Neural crest cell (in vitro differentiated cells): ENCODE data around the gene ZNF804B. TPM values are rescaled to one million over a fixed set of nuclear protein-coding genes. Genes with fewer than 3 reads are reported as not detected.
"Not testable (repeated sequence)": the region's sequence is repeated elsewhere in the genome, so short reads cannot be mapped to it uniquely, and the experiment has no call there.

ENCODE experiments used
- DNase-seq: peaks from one replicate; pipeline ENCODE4 v3.0.0; 2021; ENCODE audit warnings: low read depth, mixed read lengths, low spot score
- H3K27ac Mint-ChIP-seq: one replicate; pipeline ENCODE4 v1.8.0; 2021; ENCODE audit warnings: mild to moderate bottlenecking, mixed read lengths; ENCODE audit not compliant: unreplicated experiment
- H3K27me3 Mint-ChIP-seq: 2 replicates; pipeline ENCODE4 v1.8.0; 2021; ENCODE audit warnings: low read depth, mild to moderate bottlenecking, mixed read lengths
- H3K36me3 Mint-ChIP-seq: 2 replicates; pipeline ENCODE4 v1.8.0; 2021; ENCODE audit warnings: low read depth, mild to moderate bottlenecking, mixed read lengths
- H3K4me1 Mint-ChIP-seq: 2 replicates; pipeline ENCODE4 v1.8.0; 2021; ENCODE audit warnings: mixed read lengths
- H3K4me3 Mint-ChIP-seq: one replicate; pipeline ENCODE4 v1.8.0; 2021; ENCODE audit warnings: mild to moderate bottlenecking, mixed read lengths
- H3K9me3 Mint-ChIP-seq: 2 replicates; pipeline ENCODE4 v1.8.0; 2021; ENCODE audit warnings: mixed read lengths
- total RNA-seq: library from RNA; stranded (reverse); gene quantifications from 2 replicates; pipeline ENCODE4 v1.2.1, GENCODE V29; 2021
- TF ChIP-seq, protein P1 (sequence below): fragments of 200-600 bp; sonication (generic); conservative IDR thresholded peaks from 2 replicates; pipeline ENCODE4 v1.5.0; 2021; ENCODE audit warnings: antibody characterized with exemption, mild to moderate bottlenecking

The ZNF804B gene
- total RNA-seq, 1 donor from 2014 or later: not detected

DNA sequence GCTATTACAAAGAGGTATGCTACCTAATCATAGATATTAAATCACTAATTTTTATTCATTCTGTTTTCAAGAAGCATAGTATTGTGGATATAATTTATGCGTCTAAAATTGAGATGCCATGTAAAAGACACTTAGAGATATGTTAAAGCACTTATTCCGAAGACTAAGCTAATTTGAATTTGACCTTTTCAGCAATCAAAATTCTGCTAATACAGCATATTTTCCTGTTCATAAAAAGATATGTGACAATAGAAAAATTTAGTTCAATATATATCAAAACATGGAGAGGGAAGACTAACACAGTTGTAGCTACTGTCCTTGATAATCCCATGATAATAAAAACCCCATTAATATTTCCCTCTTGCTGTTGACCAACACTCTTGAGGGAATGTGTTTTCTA is 422.6 kb downstream of the ZNF804B start:
- H3K36me3 Mint-ChIP-seq: no peaks in the 10 kb centered on the region
- H3K4me1 Mint-ChIP-seq: no peaks in the 10 kb centered on the region
- no peak for DNase-seq
- TF ChIP-seq, protein P1, sequence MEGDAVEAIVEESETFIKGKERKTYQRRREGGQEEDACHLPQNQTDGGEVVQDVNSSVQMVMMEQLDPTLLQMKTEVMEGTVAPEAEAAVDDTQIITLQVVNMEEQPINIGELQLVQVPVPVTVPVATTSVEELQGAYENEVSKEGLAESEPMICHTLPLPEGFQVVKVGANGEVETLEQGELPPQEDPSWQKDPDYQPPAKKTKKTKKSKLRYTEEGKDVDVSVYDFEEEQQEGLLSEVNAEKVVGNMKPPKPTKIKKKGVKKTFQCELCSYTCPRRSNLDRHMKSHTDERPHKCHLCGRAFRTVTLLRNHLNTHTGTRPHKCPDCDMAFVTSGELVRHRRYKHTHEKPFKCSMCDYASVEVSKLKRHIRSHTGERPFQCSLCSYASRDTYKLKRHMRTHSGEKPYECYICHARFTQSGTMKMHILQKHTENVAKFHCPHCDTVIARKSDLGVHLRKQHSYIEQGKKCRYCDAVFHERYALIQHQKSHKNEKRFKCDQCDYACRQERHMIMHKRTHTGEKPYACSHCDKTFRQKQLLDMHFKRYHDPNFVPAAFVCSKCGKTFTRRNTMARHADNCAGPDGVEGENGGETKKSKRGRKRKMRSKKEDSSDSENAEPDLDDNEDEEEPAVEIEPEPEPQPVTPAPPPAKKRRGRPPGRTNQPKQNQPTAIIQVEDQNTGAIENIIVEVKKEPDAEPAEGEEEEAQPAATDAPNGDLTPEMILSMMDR: no peak
- H3K9me3 Mint-ChIP-seq: peaks cover 4% of the 10 kb centered on the region
- no peaks in the 10 kb centered on the region for H3K27me3 Mint-ChIP-seq
- no peak overlapping the region for H3K4me3 Mint-ChIP-seq
- no peak overlapping the region for H3K27ac Mint-ChIP-seq

DNA sequence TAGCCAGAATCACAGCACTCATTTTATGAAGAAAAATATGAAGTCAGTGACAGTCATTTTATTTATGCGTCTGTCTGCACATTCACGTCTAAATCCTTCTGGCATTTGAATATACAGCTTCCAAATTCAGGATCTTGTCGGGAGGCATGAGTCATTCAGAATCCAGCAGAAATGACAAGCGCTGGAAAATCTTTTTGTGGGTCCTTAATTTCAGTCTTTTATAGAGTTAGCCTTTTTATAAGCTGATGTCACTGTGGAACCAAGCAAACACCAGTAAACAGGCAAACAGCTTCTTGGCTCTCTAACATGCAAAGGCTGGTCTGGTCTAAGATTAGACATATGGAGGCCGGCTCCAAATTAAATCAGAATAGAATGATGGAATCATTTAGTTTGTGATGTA is 424.2 kb downstream of the ZNF804B start:
- Mint-ChIP-seq H3K27me3 (no peaks in the 10 kb centered on the region), H3K36me3 (no peaks in the 10 kb centered on the region), H3K4me1 (no peaks in the 10 kb centered on the region), H3K27ac (no peak overlapping the region), H3K9me3 (peaks cover 2% of the 10 kb centered on the region), H3K4me3 (no peak overlapping the region)
- no peak for DNase-seq
- TF ChIP-seq, protein P1: no peak

DNA sequence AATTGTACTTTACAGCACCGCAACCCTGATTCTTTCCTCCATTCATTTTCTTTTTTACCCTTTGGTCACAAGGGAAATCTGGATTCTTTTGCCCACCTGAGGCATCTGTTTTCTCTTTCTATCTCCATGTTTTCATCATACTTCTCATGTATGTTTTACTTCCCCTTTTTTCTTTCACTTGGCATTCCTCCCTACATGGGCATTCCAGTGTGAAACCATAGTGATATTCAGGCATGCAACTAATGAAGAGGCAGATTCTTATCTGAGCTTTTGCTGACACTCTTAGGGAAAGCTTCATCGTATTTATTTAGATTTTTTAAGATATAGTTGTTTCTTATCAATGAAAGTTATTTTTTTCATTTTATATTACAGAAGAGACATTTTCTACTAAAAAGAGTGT is 441.3 kb downstream of the ZNF804B start:
- no peaks in the 10 kb centered on the region for H3K27me3 Mint-ChIP-seq
- peaks cover 14% of the 10 kb centered on the region for H3K4me1 Mint-ChIP-seq
- H3K9me3 Mint-ChIP-seq: peaks cover 3% of the 10 kb centered on the region
- DNase-seq: no peak
- no peak overlapping the region for H3K27ac Mint-ChIP-seq
- H3K4me3 Mint-ChIP-seq: no peak overlapping the region
- H3K36me3 Mint-ChIP-seq: no peaks in the 10 kb centered on the region
- TF ChIP-seq, protein P1: no peak

DNA sequence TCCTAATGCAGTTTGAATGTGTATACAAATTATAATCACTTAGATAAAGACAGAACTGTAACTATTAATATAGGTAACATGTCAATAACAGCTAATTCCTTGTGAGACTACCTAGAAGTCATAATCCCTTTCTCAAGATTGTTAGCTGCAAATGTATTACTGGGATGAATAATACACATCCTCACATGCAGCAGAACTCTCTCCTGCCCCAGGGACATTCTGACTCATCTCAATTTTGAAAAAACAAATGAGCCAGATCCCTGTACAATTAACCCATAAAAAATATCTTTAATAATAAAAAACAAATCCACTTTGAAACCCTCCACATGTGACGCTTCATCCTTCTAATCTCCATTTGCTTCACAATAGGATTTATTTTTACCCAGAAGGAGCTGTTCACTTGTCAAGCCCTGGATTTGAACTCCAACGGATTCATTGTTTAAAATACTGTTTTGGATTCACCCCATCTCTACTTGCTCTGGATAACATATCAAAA is 464.4 kb downstream of the ZNF804B start:
- DNase-seq: no peak
- no peaks in the 10 kb centered on the region for H3K4me1 Mint-ChIP-seq
- TF ChIP-seq, protein P1: no peak
- H3K36me3 Mint-ChIP-seq: no peaks in the 10 kb centered on the region
- no peaks in the 10 kb centered on the region for H3K27me3 Mint-ChIP-seq
- no peak overlapping the region for H3K4me3 Mint-ChIP-seq
- H3K27ac Mint-ChIP-seq: no peak overlapping the region
- peaks cover 7% of the 10 kb centered on the region for H3K9me3 Mint-ChIP-seq

DNA sequence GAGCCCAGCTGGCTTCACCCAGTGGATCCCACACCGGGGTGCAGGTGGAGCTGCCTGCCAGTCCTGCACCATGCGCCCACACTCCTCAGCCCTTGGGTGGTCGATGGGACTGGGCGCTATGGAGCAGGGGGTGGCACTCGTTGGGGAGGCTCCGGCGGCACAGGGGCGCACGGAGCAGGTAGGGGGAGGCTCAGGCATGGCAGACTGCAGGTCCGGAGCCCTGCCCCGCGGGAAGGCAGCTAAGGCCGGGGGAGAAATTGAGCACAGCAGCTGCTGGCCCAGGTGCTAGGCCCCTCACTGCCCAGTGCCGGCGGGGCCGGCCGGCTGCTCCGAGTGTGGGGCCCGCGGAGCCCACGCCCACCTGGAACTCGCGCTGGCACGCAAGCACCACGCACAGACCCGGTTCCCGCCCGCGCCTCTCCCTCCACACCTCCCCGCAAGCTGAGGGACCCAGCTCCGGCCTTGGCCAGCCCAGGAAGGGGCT is 469.2 kb downstream of the ZNF804B start:
- H3K27ac Mint-ChIP-seq, H3K4me3 Mint-ChIP-seq, H3K27me3 Mint-ChIP-seq, DNase-seq, H3K36me3 Mint-ChIP-seq, H3K9me3 Mint-ChIP-seq, H3K4me1 Mint-ChIP-seq: not testable (repeated sequence)

DNA sequence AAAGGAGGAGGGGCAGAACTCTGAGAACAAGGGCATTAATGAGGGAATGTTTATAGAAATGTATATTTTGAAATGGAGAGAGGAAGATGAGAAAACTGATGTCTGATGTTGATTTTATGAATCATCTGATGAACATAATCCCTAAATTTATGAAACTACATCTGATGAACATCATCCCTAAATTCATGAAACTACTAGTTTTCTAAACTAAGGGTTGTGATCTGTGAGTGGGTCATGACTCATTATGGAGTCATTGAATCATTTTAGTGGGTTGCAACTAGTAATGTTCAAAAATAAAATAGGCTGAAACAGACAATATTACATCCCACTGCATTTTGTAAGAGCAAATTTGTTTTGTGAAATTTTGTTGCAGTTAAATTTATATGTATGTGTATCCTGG is 478.7 kb downstream of the ZNF804B start:
- no peak overlapping the region for H3K27ac Mint-ChIP-seq
- H3K27me3 Mint-ChIP-seq: no peaks in the 10 kb centered on the region
- no peaks in the 10 kb centered on the region for H3K4me1 Mint-ChIP-seq
- no peaks in the 10 kb centered on the region for H3K36me3 Mint-ChIP-seq
- no peaks in the 10 kb centered on the region for H3K9me3 Mint-ChIP-seq
- no peak overlapping the region for H3K4me3 Mint-ChIP-seq
- DNase-seq: no peak
- TF ChIP-seq, protein P1: no peak
